Measurements from ENCODE around the gene RASA3. TPM values are rescaled to one million over a fixed set of nuclear protein-coding genes. Genes with fewer than 3 reads are reported as not detected.

RASA3 gene
- total and polyA plus RNA-seq, 2 of the 4 experiments (the other 2 are of a cell fraction), result 21.0 to 31.4 TPM

- Histone ChIP-seq H2AFZ (replicated peaks; ENCODE audit: low read length, poor library complexity) (peak overlapping the region; percentile 23), H3K4me3 (ENCODE audit: insufficient read depth, low read depth, low read length) (no peak overlapping the region), H3K4me2 (ENCODE audit: low read depth, low read length) (no peak overlapping the region), H3K9me1 (ENCODE audit: insufficient read depth, low read length) (peaks cover 19% of the 10 kb centered on the region), H4K20me1 (ENCODE audit: insufficient read depth, low read length) (0 out of 2 replicates have a peak, but pooled peaks cover 3% of the 10 kb centered on the region), H4K8ac (ENCODE audit: low read depth in 2 of 2, low read length in 2 of 2) (no peak overlapping the region), H3K18ac (ENCODE audit: low read depth, low read length) (no peak overlapping the region), H2BK20ac (ENCODE audit: low read depth, low read length) (no peak overlapping the region), H3K9ac (ENCODE audit: low read depth, low read length) (no peak overlapping the region), H4K5ac (ENCODE audit: low read depth, low read length) (no peak overlapping the region), H3K23ac (ENCODE audit: low read depth, low read length) (no peak overlapping the region; the same call in 1 of the 2 replicates), H3K36me3 (ENCODE audit: control insufficient read depth, insufficient read depth, low read length) (no peaks in the 10 kb centered on the region), H4K91ac (ENCODE audit: insufficient read depth, low read depth, low read length) (no peak overlapping the region), H3K56ac (ENCODE audit: extremely low read depth, insufficient read depth, low read length) (no peak overlapping the region), H2AK5ac (ENCODE audit: low read depth, low read length) (no peak overlapping the region), H3K27ac (ENCODE audit: insufficient read depth, low read length) (no peak overlapping the region), H3K27me3 (ENCODE audit: control insufficient read depth, insufficient read depth, low read length) (peaks cover 20% of the 10 kb centered on the region; the same call in 1 of the 2 replicates), H2BK15ac (ENCODE audit: low read depth, low read length) (no peak overlapping the region), H2BK5ac (ENCODE audit: low read depth, low read length, poor library complexity, severe bottlenecking) (no peak overlapping the region), H3K9me3 (ENCODE audit: control insufficient read depth, insufficient read depth, low read length) (no peaks in the 10 kb centered on the region), H2AK9ac (replicated peaks; ENCODE audit: low read depth, low read length, poor library complexity) (no peak overlapping the region), H3K4ac (ENCODE audit: low read depth, low read length) (no peak overlapping the region), H3K79me1 (ENCODE audit: low read depth in 1 of 2, low read length in 2 of 2) (0 out of 4 replicates have a peak, but pooled peaks cover 0 to 5% of the 10 kb centered on the region in 2 experiments), H2BK120ac (ENCODE audit: low read depth, low read length) (no peak overlapping the region), H3K14ac (replicated peaks; ENCODE audit: low read depth, low read length) (no peak overlapping the region), H3K4me1 (ENCODE audit: control insufficient read depth, insufficient read depth, low read length) (peaks cover 8% of the 10 kb centered on the region)
- in situ Hi-C loops (cut with MboI; ENCODE audit: low sequenced_read_pairs) (no loop called here), dilution Hi-C loops (cut with HindIII; ENCODE audit: low sequenced_read_pairs, unreplicated experiment) (no loop called here), intact Hi-C loops (cut with micrococcal nuclease) (no loop called here)
- ATAC-seq (ENCODE audit: low read depth) (no peak), DNase-seq (no peak)
- TF ChIP-seq RCOR1 (IDR thresholded peaks at IDR 0.05; ENCODE audit: insufficient replicate concordance, low read length) (no peak), POLR2A (IDR thresholded peaks at IDR 0.05; ENCODE audit: low read depth, low read length) (no peak), SMC3 (IDR thresholded peaks at IDR 0.05; ENCODE audit: low read depth, low read length) (no peak), CEBPB (IDR thresholded peaks at IDR 0.05; ENCODE audit: low read depth, low read length) (no peak), BHLHE40 (IDR thresholded peaks at IDR 0.05; ENCODE audit: low read depth, low read length) (no peak), RAD21 (IDR thresholded peaks at IDR 0.05; ENCODE audit: low read length) (no peak), MAZ (IDR thresholded peaks at IDR 0.05; ENCODE audit: borderline replicate concordance, low read depth, low read length) (no peak), CHD1 (IDR thresholded peaks at IDR 0.05; ENCODE audit: low read depth, low read length) (no peak), MXI1 (IDR thresholded peaks at IDR 0.05; ENCODE audit: borderline replicate concordance, low read depth, low read length) (no peak), RFX5 (IDR thresholded peaks at IDR 0.05; ENCODE audit: low read depth, low read length) (no peak), MAFK (IDR thresholded peaks at IDR 0.05; ENCODE audit: low read depth, low read length) (no peak), ELK1 (IDR thresholded peaks at IDR 0.05; ENCODE audit: borderline replicate concordance, low read depth, low read length) (no peak), USF2 (IDR thresholded peaks at IDR 0.05; ENCODE audit: low read depth, low read length) (no peak), CTCF (conservative IDR thresholded peaks at IDR 0.05; ENCODE audit: low read depth, low read length) (no peak), FOS (IDR thresholded peaks at IDR 0.05; ENCODE audit: low read depth, low read length) (no peak), NFE2L2 (IDR thresholded peaks at IDR 0.05; ENCODE audit: low read depth, low read length) (no peak)
- BruUV-seq (replicated peaks), result no TSS peak
- CTCF ChIA-PET, result no interaction called here
- POLR2A ChIA-PET (ENCODE audit: unreplicated experiment), result no interaction called here
- WGBS, 2 experiments (ENCODE audit: extremely low coverage in 2 of 2, insufficient read length in 1 of 2), result 71% methylated on average over 1 of the region's 3 CpGs; no CpG with 5 or more reads in 1 of the 2 experiments
These were observed 12.8 kb upstream of the RASA3 start for GRCh38 chr13:114145256-114145655.

Data from IMR-90 (cell line).